ENCODE data around the gene MAPKBP1.

The MAPKBP1 gene

DNA sequence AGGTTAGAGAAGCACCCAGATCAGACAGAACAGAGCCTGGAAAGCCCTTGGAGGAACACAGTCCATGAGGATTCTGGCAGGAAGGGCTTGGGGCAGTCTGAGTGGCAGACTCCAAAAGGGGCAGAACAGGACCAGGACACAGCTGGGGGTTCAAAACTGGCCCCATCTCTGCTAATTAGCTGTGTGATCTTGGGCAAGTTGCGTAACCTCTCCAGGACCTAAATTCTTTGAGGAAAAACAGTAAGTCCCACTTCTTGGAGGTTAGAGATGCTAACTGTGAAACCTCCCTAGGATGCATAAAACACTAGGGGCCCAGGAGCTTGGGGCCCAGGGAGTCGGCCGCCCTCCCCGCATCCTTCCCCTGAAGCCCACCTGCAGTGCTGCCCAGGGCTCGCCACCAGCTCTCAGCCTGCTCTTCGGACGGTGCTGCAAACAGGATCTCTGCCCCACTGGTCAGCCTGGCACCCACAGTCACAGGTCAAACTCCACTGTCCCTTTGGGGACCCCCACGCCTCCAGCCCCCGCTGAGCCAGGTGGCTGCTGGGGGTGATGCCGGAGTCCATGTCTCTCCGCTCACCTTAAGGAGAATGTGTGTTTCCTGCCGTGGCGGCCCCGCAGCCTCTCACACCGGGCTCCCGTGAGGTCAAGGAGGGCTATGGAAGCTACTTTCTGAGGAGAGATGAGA is 76.3 kb downstream of the MAPKBP1 start:
- FAIRE-seq: no peak

DNA sequence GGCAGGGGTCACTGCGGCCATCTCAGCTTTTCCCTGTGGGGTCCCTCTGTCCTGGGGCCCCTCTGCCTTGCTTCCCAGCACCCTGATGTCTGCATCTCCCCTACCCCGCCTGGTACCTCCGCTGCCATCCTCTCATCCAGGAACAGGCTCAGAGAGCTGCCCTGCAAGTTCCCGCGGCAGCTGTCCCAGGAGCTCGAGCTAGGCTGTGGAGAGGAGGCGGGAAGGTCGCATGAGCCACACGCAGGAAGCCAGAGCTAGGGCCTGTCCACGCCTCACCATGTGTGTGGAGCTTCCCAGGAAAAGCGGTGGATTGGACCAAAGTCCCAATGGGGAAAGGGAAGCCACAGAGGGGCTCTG is 76.9 kb downstream of the MAPKBP1 start:
- no peak for FAIRE-seq

DNA sequence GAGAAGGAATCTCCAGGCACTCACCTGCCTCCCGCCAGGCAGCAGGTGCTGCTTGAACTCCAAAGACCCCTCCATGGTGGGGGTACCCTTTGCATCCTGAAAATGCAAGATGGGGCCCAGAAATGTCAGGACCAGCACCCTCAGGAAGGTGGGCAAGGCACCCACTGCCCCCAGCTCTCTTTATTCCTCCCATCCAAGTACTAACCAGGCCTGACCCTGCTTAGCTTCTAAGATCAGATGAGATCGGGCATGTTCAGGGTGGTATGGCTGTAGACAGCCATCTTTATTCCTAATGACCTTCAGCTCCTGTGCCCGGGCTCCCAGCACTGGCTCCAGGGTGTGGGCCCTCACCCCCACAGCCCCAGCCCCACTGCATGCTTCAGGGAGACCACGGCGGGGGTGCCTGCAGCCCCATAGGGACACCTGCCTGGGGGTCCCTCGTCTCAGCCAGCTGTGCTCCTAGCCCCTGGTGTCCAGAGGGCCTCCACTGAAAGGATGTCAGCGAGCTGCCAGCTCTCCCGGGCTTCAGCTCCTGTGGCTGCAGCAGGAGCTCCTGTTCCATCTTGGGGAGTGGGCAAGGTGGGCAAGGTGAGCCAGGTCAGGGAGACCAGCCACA is 77.6 kb downstream of the MAPKBP1 start:
- no peak for FAIRE-seq

DNA sequence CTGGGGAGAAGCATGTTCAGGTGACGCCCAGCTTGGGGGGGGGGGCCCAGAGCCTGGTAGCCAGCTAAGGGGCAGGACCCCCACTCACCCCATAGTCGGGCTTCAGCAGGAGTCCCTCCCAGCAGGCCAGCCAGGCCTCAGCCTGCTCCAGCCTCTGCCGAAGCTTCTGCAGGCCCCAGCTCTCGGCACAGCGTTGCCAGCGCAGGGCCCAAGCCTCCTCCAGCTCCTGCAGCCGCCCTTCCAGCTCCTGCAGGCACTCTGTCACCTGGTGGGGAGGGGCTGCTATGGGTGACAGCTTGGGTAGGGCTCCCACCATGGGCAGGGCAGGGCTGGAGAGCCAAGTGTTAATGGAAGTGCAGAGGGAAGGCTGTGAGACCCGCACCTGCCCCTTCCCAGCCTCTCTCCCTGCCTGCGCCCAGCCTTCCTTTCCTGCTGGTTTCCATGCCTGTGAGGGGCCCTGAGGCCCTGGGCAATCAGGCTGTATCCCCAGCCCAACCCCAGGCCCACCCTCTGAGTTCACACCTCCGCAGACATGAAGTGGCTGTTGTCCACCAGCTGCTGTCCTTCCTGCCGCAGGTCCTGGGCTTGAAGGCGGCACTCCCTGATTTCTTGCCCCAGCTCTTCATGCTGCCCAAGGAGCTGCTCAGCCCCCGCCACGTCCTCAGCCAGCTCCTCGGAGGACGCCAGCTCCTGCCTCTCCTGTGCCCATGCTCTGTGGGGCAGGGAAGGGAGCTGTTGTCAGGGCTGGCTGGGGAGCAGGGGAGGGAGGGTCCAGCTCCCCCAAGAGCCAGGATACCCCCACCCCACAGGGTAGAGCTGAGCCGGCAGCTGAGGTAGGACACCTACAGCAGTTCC is 78.7 kb downstream of the MAPKBP1 start:
- no peak for FAIRE-seq

DNA sequence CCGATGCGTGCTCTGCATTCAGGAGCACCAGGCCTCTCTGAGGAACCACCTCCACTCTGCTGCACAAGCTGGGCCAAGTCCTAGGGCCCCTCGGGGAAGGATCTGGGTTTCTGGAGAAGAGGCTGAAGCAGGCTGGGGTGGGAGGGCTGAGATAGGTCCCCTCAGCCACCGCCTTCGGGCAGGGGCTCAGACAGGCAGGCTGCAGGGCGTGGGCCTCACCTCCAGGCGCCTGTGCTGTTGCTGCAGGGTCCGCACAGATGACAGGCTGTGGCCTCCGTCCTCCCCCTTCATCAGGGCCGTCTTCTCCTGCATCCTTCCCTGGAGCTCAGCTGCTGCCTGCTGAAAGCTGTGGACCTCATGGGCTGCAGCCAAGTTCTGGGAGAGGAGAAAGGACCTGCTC is 79.5 kb downstream of the MAPKBP1 start:
- no peak for FAIRE-seq

DNA sequence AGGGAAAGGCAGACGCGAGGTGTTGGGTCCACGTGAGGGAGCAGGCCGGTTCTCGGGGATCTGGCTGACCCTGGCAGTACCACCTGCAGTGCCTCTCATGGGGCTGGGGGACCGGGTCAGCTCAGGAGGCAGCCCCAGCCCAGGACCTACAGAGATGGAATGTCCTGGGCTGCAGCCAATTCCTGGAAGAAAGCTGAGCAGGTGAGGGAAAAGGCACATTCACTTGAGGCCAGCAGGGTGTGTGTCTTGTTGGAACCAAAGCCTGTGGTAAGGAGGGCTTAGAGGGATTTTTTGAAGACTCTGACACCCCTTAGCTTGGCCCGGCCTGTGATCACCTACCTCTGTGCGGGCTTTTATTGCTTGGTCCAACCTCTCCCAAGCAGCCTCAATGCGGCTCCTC is 80.2 kb downstream of the MAPKBP1 start:
- FAIRE-seq: no peak

DNA sequence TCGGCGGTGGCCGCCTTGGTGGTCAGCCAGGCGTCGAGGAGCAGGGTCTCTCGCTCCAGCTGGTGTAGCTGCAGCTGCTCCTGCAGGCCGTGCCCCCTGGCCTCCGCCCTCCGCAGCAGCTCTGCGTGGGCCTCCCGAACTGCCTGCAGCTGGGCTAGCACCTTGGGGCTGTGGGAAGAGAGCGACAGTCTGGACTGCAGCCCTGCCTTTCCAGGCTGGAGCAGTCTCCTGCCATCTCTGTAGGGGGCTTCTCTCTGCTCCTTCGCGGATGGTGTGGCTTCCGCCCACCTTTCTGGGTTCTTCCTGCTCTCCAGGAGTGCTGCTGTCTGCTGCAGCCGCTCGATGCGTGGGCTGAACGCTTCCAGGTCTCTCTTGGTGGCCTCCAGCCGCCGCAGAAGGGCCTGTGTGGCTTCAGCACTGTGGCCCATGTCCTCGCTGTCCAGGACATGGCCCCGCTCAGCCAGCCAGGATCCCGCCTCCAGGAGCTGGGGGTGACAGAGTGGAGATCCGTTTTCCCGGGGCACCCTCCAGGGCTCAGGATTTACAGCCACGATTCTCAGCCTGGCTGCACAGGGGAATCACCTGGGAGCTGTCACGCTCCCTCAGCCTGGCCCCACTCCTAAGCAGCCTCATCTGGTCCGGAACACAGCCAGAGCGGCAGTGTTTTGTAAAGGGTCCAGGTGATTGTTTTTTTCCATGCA is 81.1 kb downstream of the MAPKBP1 start:
- FAIRE-seq: no peak

DNA sequence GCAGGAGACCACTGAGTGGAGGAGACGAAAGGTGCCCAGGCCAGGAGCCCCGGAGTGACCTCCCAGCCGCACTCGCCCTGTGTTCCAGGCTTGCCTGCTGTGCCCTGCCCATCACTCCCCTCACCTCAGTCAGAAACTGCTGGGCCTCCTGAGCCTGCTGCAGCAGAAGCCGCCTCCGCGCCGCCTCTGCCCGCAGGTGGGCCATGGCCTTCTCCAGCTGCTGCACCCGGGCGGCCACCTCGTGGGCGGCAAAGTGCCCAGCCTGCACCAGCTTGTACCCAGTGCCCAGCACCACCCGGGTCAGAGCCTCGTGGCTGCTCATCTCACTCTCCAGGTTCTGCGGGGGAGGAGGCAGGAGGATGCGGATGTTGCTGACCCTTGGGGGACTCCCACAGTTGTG is 82.0 kb downstream of the MAPKBP1 start:
- FAIRE-seq: no peak

DNA sequence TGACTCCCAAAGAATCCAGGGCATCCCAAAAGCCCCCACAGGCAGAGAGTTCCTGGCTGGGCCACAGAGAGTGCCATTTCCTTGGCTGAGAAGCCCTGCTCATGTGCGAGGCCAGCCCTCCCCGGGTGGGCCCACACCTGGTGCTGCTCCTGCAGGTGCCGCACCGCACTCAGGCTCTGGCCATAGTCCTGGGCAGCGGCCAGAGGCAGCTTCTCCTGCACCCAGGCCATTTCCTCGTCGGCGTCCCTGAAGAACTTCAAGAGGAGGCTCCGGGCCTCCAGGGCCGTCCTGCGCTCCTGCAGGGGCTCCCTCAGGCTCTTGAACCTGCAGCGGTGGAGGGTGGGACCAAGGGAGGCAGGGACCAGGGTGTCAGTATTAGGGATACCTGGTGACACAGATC is 82.4 kb downstream of the MAPKBP1 start:
- no peak for FAIRE-seq

DNA sequence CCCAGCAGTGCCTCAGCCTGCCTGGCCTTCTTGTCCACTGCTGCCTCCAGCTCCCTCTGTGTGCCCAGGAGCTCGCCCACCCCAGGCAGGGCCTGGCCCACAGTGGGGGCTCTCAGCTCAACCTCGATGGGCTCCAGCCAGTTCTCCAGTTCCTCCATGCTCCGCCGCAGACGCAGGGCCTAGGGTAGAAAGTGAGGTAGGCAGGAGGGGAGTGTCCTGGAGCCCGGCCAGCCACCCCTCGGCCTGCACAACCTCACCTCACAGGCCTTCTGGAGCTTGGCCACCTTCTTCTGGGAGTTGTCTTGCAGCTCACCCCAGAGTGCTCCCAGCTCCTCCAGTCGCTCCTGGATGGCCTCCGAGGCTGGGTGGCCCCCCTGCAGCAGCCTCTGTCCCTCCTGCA is 83.0 kb downstream of the MAPKBP1 start:
- no peak for FAIRE-seq

DNA sequence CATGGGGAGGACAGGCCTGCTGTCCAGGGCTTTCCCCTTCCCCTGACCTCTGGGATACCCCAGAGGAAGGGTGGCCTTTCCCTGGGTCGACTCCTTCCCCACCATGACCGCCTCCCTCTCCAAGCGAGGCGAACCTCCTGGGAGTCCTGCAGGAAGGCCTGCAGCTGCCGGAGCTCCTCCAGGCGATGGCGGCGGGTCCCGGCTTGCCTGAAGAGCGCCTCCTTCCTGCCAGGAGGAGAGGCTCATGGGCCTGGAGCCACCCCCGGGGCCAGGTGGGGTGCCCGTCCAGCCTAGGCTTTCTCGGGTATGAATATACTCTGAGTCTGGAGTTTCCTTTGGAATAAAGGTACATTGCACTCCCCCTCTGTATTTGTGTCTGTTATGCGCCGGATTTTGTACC is 84.5 kb downstream of the MAPKBP1 start:
- FAIRE-seq: no peak

DNA sequence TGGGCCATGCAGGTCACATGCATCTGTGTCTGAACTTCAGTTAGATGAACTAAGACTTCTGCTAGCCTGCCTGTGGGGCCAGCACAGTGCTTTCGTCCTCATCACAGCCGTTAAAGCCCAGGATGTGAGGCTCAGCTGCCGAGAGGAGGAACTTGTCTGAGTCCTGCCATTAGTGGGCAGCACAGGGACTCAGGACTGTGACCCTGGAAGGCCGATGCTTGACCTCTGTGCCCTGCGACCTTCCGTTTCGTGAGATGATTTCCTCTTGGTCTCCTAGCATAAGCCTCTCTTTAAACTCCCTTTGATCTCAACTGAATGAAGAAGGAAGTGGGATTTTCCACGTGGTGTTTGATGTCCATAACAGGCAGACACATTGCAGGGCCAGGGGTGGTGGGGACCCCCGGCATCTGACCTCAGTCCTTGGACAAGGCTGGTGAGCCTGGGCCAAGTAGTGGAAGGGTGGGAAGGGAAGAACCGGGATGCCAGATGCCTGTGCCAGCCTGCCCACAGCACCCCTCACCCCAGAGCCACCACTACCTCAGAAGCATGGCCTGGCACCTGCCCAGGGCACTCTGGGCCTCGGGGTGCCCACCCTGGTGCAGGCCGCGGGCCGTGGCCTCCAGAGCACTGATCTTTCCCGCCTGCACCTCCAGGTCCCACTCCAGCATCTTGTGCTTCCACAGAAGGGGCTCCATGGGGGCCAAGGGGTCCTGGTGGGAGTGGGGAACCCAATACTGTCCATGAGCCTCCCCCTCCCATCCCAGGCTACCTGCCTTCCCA is 86.0 kb downstream of the MAPKBP1 start:
- FAIRE-seq: no peak

DNA sequence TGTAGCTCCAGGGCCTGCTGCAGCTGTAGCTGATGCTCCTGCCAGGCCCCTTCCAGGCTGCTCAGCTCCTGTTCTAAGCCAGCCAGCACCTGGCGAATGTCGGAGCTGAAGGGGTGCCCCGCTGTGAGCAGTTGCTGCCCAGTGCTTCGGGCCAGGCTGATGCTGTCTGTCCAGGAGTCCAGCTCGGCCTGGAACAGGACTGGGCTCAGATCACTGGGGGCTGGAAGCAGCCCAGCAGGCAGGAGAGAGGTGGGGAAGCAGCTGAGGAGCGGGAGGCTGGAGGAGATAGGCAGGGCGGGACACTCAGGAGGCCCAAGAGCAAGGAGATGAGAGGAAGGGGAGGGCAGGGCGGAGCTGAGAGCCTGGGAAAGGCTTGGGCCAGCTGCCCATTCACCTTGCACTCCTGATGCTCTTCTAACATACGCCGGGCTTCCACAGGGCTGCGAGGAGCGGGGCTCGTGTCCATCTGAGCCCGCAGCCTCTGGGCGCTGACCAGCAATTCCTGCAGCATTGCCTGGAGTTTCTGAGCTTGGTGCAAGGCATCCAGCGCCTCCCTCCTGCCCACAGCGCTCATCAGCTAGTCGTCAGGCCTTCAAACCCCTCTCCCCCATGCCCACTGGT is 87.6 kb downstream of the MAPKBP1 start:
- FAIRE-seq: no peak

DNA sequence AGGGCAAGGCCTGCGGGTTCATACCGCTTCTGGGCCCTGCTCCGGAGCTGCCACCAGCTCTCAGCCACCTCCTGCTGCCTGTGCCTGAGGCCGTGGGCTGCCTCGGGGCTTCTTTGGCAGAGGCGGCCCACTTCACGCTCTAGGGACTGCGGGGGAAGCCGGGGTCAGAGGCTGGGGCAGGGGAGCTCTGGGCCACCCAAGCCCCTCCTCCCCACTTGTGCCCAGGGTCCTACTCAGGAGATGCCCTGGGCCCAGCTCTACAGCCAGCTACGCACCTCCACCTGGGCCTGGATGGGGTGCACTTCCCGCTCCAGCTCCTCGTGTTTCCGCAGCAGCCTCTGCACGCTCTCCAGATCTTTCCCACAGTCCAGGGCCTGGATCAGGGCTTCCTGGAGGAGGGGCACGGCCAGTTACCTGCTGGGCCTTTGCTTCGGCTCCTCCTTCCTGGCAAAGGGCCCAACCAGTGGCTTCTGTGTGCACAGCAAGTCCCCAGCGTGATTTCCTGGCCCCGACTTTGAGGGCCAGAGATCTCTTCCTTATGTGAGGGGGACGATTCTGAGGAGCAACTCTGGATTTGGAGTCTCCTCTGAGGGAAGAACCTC is 88.3 kb downstream of the MAPKBP1 start:
- no peak for FAIRE-seq

DNA sequence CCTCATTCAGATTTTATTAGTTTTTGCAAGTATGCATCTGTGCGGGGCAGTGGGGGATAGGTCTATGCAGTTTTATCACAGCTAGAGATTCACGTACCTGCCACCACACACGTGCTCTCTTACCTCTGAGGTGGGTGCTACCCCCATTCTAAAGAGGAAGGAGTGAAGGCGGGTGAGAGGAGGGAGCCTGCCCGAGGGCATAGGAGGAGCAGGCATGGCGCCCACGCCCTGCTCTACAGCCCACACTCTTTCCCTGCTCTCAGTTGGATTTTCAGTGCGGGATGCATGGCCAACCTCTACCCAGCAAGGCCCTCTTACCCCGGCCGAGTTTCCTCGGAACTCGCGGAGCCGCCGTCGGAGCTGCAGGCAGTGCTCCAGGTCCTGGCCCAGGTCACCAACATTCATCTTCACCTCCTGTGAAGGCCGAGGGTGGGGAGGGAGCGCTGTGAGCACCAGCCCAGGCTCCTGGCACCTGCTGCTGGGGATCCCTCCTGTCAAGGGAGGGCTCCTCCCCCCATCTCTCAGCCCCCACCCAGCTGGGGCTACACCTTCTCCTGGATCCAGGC is 91.3 kb downstream of the MAPKBP1 start:
- FAIRE-seq: no peak

DNA sequence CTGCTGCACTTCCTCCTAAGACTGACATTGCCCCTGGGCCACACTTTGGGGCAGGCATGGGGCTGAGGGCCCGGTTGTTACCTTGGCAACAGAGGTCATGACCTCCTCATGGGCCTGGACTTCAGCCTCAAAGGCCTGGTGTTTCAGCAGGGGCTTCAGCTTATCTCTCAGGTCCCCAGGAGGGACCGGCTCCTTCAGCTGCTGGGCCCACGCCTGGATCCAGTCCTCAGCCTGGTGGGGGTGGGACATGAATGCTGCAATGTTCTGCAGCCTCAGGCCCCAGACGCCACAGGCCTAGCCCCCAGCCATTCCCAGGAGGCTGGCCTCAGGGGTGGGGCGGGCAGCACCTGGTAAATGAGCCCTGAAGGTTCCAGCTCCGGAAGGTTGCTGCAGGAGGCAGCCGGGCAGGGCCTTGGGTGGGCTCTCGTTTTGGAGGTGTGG is 92.0 kb downstream of the MAPKBP1 start:
- FAIRE-seq: no peak

DNA sequence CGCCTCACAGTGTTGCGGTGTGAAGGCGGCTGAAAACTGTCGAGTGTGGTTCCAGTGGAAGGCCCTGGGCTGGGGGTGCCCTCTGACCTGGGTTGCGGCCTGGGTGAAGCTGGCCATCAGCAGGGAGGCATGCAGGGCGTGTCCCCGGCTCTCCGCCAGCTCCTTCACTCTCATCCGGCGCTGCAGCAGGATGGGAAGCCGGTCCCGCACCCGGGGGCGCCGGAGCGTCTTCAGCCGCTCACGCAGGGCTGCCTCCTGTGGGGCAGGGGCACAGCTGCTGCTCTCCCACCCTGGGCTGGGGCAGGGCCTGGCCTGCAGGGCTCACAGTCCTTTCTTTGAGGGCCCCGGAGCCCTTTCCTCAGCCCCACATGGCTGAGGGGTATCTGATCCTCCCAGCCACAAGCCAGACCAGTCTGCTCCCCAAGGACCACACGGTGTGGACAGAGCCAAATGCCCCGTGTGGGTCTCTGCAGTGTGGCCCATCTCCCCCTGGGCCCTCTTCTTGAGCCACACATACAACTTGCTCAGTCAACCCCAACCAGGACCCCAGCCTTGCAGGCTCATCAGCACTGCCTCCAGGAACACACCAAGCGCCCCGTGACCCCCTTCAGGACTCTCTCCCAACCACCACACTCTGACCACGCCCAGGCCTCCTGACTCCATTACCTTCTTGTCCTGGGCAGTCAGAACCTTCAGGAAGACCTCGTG is 92.7 kb downstream of the MAPKBP1 start:
- no peak for FAIRE-seq

DNA sequence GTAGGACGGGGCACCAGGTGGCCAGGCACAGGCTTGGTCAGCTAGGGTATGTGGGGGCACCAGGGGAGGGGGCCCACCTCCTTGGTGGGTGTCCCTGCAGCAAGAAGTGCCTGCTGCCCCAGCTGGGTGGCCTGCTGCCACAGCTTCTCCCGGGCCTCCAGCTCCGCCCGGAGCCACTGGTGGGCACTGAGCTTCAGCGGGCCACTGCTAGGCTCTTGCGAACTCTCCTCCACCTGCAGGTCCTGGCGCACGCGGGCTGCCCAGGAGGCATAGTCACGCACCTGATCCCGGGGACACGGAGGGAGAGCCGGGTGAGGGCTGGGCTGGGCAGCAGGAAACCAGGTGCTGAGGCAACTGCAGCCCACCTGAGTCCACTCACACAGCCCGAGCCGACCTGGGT is 94.0 kb downstream of the MAPKBP1 start:
- no peak for FAIRE-seq

DNA sequence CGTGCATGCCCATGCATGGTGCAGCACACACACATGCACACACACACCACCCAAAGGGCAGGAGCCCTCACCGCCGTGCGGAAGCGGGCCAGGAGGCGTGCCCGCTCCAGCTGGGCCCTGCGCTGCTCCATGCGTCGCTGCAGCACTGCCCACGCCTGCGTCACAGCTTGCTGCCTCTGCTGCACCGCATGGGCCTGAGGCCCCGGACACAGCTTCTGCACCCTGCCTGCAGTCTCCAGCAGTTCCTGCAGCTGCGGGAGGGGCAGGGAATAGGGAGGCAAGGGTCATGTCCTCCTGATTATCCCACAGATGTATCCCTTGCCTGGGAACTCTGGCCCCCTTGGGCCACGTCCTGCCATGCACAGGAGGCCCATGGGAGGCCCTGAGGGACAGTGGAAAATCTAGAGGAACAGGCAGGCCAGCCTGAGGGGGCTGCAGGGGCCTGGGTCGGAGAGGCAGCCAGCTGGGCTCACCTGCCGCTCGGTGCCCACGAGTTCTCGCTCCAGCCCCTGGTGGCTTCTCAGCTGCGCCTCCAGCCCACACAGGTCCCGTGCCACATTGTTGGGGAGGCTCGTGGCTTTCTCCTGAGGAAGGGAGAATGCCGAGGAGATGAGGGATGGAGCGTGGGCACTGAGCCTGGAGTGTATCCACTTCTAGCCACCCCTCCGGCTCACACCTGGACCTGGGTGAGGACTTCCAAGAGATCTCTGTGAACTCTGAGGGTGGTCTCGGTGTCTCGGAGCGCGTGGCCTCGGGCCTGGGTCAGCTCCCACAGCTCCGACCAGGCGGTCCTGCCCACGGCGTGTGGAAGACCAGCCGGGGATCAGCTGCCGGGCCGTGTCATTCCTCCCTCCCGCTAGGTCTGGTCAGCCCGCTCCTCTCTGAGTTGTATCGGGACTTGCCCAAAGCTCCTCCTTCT is 95.7 kb downstream of the MAPKBP1 start:
- FAIRE-seq: no peak

DNA sequence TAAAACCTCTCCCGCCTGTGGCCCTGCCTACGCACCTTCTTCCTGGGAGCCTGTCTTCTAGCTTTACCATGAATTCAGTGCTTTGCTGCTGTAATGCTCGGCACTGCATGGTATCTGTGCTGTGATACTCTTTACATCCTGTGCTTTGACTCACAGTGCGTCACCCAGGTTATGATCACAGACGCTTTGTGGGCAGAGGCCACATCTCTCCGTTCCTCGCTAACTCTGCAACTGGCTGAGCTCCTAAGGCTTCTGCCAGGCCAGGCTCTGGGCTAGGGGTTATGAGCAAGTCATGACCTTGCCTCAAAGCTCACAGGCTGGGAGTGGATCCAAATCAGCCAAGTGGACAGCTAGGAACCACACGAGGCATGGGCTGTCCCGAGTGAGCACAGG is 96.4 kb downstream of the MAPKBP1 start:
- no peak for FAIRE-seq

All from G401.6 (cell line).